Activated CD4-positive, alpha-beta T cell treated with anti-CD3 and anti-CD28 coated beads, Interleukin-2, amount 10 ng/mL, durations not matched to agents 7 days and 5 days (primary cell): ENCODE results near the gene BHLHE40. TPM values are rescaled to one million over a fixed set of nuclear protein-coding genes. Genes with fewer than 3 reads are reported as not detected.

Experiments
- CTCF ChIA-PET: fragments of 350-600 bp; sonication (Branson Sonifier 250); formaldehyde crosslinking; loops from one replicate; lab custom pipeline; 2021; ENCODE audit warnings: antibody characterized with exemption; lab: Charles Lee
- POLR2A ChIA-PET: fragments of 350-600 bp; sonication (Branson Sonifier 250); formaldehyde crosslinking; loops from one replicate; lab custom pipeline; 2021; ENCODE audit warnings: antibody characterized with exemption; lab: Charles Lee
- DNase-seq: peaks from one replicate; pipeline ENCODE4 v3.0.0-alpha.2; 2020
- H3K27ac Mint-ChIP-seq: one replicate; pipeline ENCODE4 v1.8.0; 2021; ENCODE audit warnings: mild to moderate bottlenecking, moderate library complexity, mixed read lengths
- H3K27me3 Mint-ChIP-seq: one replicate; pipeline ENCODE4 v1.8.0; 2021; ENCODE audit warnings: mixed read lengths
- H3K36me3 Mint-ChIP-seq: one replicate; pipeline ENCODE4 v1.8.0; 2021; ENCODE audit warnings: low read depth, mixed read lengths
- H3K4me1 Mint-ChIP-seq: one replicate; pipeline ENCODE4 v1.8.0; 2021; ENCODE audit warnings: mixed read lengths
- H3K4me3 Mint-ChIP-seq: one replicate; pipeline ENCODE4 v1.8.0; 2021; ENCODE audit warnings: mild to moderate bottlenecking, moderate library complexity, mixed read lengths
- H3K9me3 Mint-ChIP-seq: one replicate; pipeline ENCODE4 v1.8.0; 2021; ENCODE audit warnings: mixed read lengths
- total RNA-seq, 2 experiments: library from RNA; stranded (reverse); gene quantifications; one replicate each; pipeline ENCODE4 v1.2.3, GENCODE V29; 2021

Gene BHLHE40
- total RNA-seq, 2 experiments from 2014 or later, result 105 to 112 TPM

GRCh38 chr3:5010140-5010539, 30.9 kb downstream of the BHLHE40 start:
- H3K36me3 Mint-ChIP-seq, result peaks cover 3% of the 10 kb centered on the region
- DNase-seq, result no peak
- H3K27me3 Mint-ChIP-seq, result peaks cover 2% of the 10 kb centered on the region
- no peak overlapping the region for H3K27ac Mint-ChIP-seq
- H3K4me3 Mint-ChIP-seq, result no peak overlapping the region
- ChIA-PET CTCF (interaction anchor here (3.8 to 15.7 kb wide), 2 partner anchors 11 to 28 kb away, joined by 24 to 197 read pairs; partner anchors contain the start of gene BHLHE40), POLR2A (no interaction called here)
- peaks cover 76% of the 10 kb centered on the region for H3K4me1 Mint-ChIP-seq
- no peaks in the 10 kb centered on the region for H3K9me3 Mint-ChIP-seq

DNA sequence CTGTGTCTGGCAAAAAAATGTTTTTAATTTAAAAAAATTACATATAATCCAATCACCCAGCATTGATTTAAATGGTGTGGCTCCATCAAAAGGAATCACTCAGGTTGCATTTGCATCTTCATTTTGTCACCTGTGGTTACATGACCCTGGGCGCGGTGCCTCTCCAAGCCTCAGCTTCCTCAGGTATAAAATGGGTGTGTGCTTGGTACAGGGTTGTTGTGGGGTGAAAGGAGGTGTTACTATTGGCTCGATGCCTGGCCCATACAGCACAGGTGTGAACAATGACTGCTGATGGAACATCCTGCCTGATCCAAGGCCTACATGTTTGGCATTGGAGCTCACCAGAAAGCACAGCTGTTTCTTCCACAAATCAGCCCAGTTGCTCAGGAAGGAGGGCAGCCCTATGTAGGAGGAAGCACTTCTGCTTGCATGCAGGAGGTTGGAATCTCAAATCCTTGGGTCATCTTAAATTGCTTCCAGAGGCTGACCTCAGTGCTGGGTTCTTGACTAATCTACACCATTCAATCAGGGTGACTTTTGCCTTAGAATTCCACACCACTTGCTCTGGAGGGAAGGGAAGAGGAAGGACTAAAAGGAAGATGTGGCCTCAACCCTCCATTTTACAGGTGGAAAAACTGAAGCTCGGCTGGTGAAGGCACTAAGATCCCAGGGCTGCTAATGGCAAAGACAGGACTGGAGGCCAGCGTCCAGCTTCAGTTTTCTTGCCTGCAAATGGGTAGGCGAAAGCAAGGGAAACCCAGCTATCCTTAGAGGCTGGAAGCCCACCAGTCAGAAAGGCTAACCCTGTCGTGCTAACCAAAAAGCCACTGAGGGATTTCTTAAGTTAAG, 31.7 kb downstream of the BHLHE40 start:
- CTCF ChIA-PET, result interaction anchor here (0.9 to 15.7 kb wide), 5 partner anchors 10 to 28 kb away, joined by 3 to 197 read pairs (median 19); partner anchors contain the start of gene BHLHE40
- POLR2A ChIA-PET, result interaction anchor here (1.3 kb wide), 1 partner anchor 25 kb away, joined by 4 read pairs; no protein-coding TSS in a partner anchor
- Mint-ChIP-seq H3K9me3 (no peaks in the 10 kb centered on the region), H3K27me3 (peaks cover 2% of the 10 kb centered on the region), H3K27ac (no peak overlapping the region), H3K4me1 (peaks cover 78% of the 10 kb centered on the region), H3K36me3 (peaks cover 3% of the 10 kb centered on the region), H3K4me3 (no peak overlapping the region)
- DNase-seq, result no peak

GRCh38 chr3:5011555-5012256, 32.5 kb downstream of the BHLHE40 start:
- CTCF ChIA-PET, result interaction anchor here (0.6 to 15.7 kb wide), 9 partner anchors 8 to 175 kb away, joined by 3 to 197 read pairs (median 5); partner anchors contain the start of gene BHLHE40
- H3K9me3 Mint-ChIP-seq, result no peaks in the 10 kb centered on the region
- peak overlapping the region; percentile 58 for H3K27ac Mint-ChIP-seq
- peaks cover 2% of the 10 kb centered on the region for H3K27me3 Mint-ChIP-seq
- no peak overlapping the region for H3K4me3 Mint-ChIP-seq
- POLR2A ChIA-PET, result interaction anchor here (0.7 to 1.3 kb wide), 2 partner anchors 25 to 26 kb away, joined by 3 to 4 read pairs; no protein-coding TSS in a partner anchor
- peaks cover 3% of the 10 kb centered on the region for H3K36me3 Mint-ChIP-seq
- no peak for DNase-seq
- peaks cover 79% of the 10 kb centered on the region for H3K4me1 Mint-ChIP-seq

- H3K9me3 Mint-ChIP-seq, result no peaks in the 10 kb centered on the region
- H3K36me3 Mint-ChIP-seq, result peaks cover 3% of the 10 kb centered on the region
- no peak for DNase-seq
- peaks cover 79% of the 10 kb centered on the region for H3K4me1 Mint-ChIP-seq
- peaks cover 2% of the 10 kb centered on the region for H3K27me3 Mint-ChIP-seq
- ChIA-PET POLR2A (interaction anchor here (0.7 to 1.2 kb wide), 2 partner anchors 25 to 28 kb away, joined by 3 read pairs; no protein-coding TSS in a partner anchor), CTCF (interaction anchor here (0.6 to 15.7 kb wide), 12 partner anchors 8 to 301 kb away, joined by 3 to 197 read pairs (median 5); partner anchors contain the start of gene BHLHE40)
- no peak overlapping the region for H3K4me3 Mint-ChIP-seq
- peak overlapping the region; percentile 56 for H3K27ac Mint-ChIP-seq
Observed at GRCh38 chr3:5012367-5012766, 33.1 kb downstream of the BHLHE40 start.

DNA sequence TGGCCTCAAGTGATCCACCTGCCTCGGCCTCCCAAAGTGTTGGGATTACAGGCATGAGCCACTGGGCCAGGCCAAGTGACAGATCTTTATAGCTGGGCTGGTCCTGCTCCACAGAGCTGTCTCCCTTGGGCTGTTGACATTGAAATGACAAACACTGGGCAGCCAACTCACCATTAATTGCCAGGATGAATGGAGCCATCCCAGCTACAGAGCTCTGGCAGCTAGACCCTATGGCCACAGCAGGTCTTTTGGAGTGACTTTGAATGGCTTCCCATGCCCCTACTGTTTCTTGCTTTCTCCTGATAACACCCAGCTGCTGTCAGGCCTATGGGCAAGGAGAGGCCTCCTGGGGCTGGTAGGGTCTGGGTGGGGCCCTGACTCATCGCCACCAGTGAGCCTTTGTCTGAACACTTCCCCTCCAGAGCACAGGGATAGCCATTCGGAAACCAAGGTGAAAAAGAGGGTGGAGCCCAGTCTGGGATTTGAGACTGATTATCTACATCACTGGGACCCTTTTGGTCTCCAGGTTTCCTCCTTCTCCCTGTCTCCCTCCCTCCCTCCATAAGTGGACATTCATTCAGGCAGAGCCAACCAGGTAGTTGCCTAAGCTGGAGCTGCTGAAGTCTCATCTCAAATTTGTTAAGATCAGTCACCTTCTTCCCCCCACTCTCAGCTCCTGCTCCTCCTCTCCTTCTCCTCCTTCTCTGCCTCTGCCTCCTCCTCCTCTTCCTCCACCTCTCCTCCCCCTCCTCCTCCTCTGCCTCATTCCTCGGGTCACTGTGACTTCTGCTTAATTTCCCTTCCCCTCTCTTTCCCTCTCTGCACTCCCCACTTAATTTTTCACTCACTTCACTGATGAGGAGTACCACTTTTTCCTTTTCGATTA, 34.0 kb downstream of the BHLHE40 start:
- peaks cover 2% of the 10 kb centered on the region for H3K27me3 Mint-ChIP-seq
- no peak overlapping the region for H3K4me3 Mint-ChIP-seq
- DNase-seq, result no peak
- H3K9me3 Mint-ChIP-seq, result no peaks in the 10 kb centered on the region
- H3K4me1 Mint-ChIP-seq, result peaks cover 78% of the 10 kb centered on the region
- peak overlapping the region; percentile 20 for H3K27ac Mint-ChIP-seq
- POLR2A ChIA-PET, result interaction anchor here (1.2 kb wide), 1 partner anchor 29 kb away, joined by 3 read pairs; no protein-coding TSS in a partner anchor
- peaks cover 3% of the 10 kb centered on the region for H3K36me3 Mint-ChIP-seq
- CTCF ChIA-PET, result interaction anchor here (0.6 to 15.7 kb wide), 10 partner anchors 8 to 302 kb away, joined by 3 to 197 read pairs (median 9); partner anchors contain the start of gene BHLHE40

- Mint-ChIP-seq H3K4me3 (no peak overlapping the region), H3K4me1 (peaks cover 82% of the 10 kb centered on the region), H3K9me3 (no peaks in the 10 kb centered on the region), H3K27ac (no peak overlapping the region), H3K27me3 (peaks cover 2% of the 10 kb centered on the region), H3K36me3 (peaks cover 3% of the 10 kb centered on the region)
- POLR2A ChIA-PET, result no interaction called here
- CTCF ChIA-PET, result interaction anchor here (1.7 to 3.2 kb wide), 3 partner anchors 10 to 35 kb away, joined by 6 to 14 read pairs (median 10); partner anchors contain the start of gene BHLHE40
- DNase-seq, result no peak
Observed at GRCh38 chr3:5014391-5014790, 35.2 kb downstream of the BHLHE40 start.

DNA sequence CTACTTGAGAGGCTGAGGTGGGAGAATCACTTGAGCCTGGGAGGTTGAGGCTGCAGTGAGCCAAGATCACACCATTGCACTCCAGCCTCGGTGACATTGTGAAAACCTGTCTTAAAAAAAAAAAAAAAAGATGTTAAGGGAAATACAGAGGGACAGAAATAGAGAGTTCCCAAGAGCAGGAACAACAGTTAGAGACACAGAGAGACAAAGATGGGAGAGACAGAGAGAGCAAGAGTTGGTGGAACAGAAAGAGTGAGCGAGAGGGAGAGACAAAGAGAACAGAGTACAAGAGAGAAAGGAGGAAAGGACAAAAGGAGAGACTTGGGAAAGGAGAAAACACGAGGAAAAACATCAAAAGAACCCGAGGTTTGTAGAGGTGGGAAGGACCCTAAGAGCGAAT, 35.8 kb downstream of the BHLHE40 start:
- ChIA-PET CTCF (interaction anchor here (1.7 to 3.2 kb wide), 3 partner anchors 9 to 35 kb away, joined by 6 to 14 read pairs (median 10); partner anchors contain the start of gene BHLHE40), POLR2A (no interaction called here)
- Mint-ChIP-seq H3K4me1 (peaks cover 88% of the 10 kb centered on the region), H3K27me3 (peaks cover 2% of the 10 kb centered on the region), H3K27ac (peak overlapping the region; percentile 21), H3K9me3 (no peaks in the 10 kb centered on the region), H3K36me3 (peaks cover 3% of the 10 kb centered on the region), H3K4me3 (no peak overlapping the region)
- DNase-seq, result no peak

- Mint-ChIP-seq H3K9me3 (no peaks in the 10 kb centered on the region), H3K36me3 (peaks cover 3% of the 10 kb centered on the region), H3K4me1 (peaks cover 89% of the 10 kb centered on the region), H3K27ac (peak overlapping the region; percentile 71), H3K27me3 (peaks cover 2% of the 10 kb centered on the region), H3K4me3 (no peak overlapping the region)
- CTCF ChIA-PET, result interaction anchor here (0.6 to 3.6 kb wide), 8 partner anchors 8 to 173 kb away, joined by 3 to 23 read pairs (median 6); partner anchors contain the start of gene BHLHE40
- DNase-seq, result peak; percentile 52
- POLR2A ChIA-PET, result interaction anchor here (2.1 kb wide), 1 partner anchor 32 kb away, joined by 12 read pairs; no protein-coding TSS in a partner anchor
Observed at GRCh38 chr3:5016211-5017161, 37.2 kb downstream of the BHLHE40 start.

- ChIA-PET POLR2A (interaction anchor here (2.1 kb wide), 1 partner anchor 34 kb away, joined by 12 read pairs; no protein-coding TSS in a partner anchor), CTCF (interaction anchor here (0.7 to 3.6 kb wide), 12 partner anchors 8 to 303 kb away, joined by 3 to 23 read pairs (median 5); partner anchors contain the start of gene BHLHE40)
- Mint-ChIP-seq H3K4me1 (peaks cover 85% of the 10 kb centered on the region), H3K36me3 (peaks cover 3% of the 10 kb centered on the region), H3K9me3 (no peaks in the 10 kb centered on the region), H3K27me3 (peaks cover 2% of the 10 kb centered on the region), H3K27ac (peak overlapping the region; percentile 73), H3K4me3 (no peak overlapping the region)
- no peak for DNase-seq
Observed at GRCh38 chr3:5017925-5018531, 38.8 kb downstream of the BHLHE40 start.
